HG03575 (cell line): ENCODE measurements around the gene LRRC18.

Source experiments
- ATAC-seq: cut with Tn5 transposase; IDR thresholded peaks from one replicate; pipeline ENCODE4 v1.9.1; 2021; ENCODE audit not compliant: unreplicated experiment, insufficient number of reproducible peaks, low FRiP score; ENCODE audit errors: extremely low read depth

Gene LRRC18

GRCh38 chr10:48939790-48940325, at the start of gene LRRC18:
LRRC18 (minus strand) TSS chr10:48939840; CDS start chr10:48914155, 25,685 bp downstream.
- no peak for ATAC-seq

DNA sequence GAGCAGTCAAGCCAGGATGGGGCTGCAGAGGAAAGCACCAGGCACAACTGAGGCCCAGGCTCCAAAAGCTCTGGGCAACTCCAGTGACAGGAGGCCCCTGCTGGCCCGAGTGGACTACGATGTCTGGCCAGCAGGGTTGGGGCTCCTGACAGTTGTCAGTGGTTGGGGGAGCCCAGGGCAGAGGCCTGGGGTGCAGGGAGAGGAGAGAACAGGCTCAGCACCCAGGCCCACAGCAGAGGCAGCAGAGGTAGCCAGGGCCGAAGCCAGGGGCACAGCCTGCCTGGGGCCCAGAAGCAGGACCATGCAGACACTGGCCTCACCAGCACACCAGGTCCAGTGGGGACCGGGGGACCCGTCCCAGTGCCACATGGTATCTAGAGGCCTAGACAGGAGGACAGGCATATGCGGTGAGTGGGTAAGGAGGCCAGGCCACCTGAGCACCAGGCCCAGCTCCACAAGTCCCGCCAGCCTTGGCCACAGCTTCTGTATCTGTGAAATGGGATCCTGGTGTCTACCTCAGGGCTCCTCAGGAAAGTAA, 46.0 kb upstream of the LRRC18 start:
- no peak for ATAC-seq

- no peak for ATAC-seq
Observed at GRCh38 chr10:48983648-48984351, 44.2 kb upstream of the LRRC18 start.

DNA sequence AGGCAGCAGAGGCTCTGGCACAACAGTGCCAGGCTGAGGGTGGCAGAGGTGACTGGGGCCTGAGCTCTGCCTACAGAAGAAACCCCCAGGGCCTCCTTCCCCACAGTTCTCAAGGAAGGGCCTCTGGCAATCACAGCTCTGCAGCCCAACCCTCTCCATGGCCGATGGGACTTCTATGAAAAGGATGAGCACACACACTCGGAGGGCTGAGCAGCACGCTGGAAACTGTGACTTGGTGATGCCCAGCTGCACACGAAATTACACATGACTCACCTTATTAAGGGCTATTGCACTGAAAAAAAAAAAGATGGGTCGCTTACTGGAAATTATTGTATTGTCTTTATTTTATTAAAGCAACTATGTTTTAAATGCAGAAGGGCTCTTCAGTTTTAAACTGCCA, 42.9 kb upstream of the LRRC18 start:
- ATAC-seq = no peak

DNA sequence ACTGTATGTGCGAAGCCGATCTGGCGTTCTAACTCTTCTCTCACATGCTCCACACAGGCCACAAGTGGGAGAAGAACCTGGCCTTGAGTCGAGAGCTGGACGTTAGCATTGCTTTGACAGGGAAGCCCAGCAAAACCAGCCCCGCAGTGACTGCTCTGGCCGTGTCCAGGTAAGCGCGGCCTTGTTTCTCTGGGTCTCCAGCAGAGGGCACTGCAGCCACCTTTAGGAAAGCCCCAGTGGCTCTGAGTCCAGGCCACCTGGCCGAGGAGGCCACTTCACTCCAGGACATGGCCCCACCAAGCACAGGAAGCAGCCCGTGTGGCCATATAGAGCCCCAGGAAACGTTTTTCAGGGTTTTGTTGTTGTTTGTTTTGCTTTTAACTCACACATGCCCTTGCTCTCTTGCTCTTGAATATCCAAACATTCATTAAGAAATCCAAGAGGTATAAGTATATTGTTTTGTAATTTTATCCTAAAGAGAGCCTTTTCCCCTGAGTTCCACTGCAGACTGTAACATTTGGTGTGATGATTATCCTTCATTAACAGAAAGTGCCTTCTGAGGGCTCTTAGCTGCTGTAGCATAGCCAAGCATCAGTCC, 41.8 kb upstream of the LRRC18 start:
- no peak for ATAC-seq

DNA sequence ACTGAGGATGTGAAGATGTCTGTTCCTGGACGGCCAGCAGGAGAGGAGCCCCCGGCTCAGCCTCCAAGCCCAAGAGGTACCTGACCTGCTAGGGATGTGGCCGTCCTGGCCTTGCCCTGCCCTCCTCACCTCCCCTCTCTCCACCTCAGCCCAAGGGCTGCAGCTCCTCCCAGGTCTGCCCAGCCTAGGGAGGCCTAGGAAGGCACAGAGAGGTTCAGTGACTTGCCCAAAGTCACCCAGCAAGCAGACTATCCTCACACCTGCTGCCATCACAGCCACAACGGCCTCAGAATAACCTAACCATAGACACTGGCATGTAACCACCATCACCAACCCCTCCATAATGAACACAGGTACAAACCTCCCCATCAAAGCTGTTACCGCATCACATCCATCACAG, 38.7 kb upstream of the LRRC18 start:
- ATAC-seq = no peak

GRCh38 chr10:48976196-48976595, 36.6 kb upstream of the LRRC18 start:
- no peak for ATAC-seq

GRCh38 chr10:48974510-48975156, 35.0 kb upstream of the LRRC18 start:
- no peak for ATAC-seq

- ATAC-seq = no peak
Observed at GRCh38 chr10:48973065-48973464, 33.4 kb upstream of the LRRC18 start.

DNA sequence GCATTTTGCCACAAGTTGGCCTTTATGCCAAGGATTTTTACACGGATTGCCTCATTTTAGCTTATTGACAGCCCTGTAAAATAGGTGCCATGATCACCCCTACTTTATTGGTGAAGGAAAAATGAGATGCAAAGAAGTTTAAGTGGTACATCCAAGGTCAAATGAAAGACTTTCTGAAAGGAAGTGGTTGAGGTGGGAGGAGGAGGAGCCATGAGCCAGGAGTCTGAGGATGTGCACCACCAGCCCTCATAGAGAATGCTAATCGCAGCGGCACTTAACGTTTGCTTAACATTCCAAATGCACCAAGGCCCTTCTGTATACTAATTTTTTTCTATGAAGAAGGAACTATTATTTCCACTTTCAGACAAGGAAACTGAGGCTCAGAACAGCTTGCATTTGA, 31.0 kb upstream of the LRRC18 start:
- no peak for ATAC-seq

DNA sequence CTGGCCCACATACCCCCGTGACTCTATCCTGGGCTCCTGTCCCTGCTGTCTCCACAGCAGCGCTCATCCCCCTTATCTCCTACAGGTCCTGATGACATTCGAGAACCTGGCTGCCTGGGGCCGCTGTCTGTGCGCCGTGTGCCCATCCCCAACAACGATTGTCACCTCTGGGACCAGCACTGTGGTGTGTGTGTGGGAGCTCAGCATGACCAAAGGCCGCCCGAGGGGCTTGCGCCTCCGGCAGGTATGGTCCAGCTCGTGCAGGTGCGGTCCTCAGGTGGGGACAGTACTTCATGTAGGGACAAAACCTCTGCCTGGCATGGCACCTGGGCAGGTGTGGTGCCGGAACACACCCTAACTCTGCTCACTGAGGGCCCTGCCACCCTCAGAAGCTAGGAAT, 30.4 kb upstream of the LRRC18 start:
- no peak for ATAC-seq

GRCh38 chr10:48968036-48968435, 28.4 kb upstream of the LRRC18 start:
- ATAC-seq = no peak

GRCh38 chr10:48965460-48965859, 25.8 kb upstream of the LRRC18 start:
- ATAC-seq = no peak

GRCh38 chr10:48964038-48964437, 24.4 kb upstream of the LRRC18 start:
- ATAC-seq = no peak

DNA sequence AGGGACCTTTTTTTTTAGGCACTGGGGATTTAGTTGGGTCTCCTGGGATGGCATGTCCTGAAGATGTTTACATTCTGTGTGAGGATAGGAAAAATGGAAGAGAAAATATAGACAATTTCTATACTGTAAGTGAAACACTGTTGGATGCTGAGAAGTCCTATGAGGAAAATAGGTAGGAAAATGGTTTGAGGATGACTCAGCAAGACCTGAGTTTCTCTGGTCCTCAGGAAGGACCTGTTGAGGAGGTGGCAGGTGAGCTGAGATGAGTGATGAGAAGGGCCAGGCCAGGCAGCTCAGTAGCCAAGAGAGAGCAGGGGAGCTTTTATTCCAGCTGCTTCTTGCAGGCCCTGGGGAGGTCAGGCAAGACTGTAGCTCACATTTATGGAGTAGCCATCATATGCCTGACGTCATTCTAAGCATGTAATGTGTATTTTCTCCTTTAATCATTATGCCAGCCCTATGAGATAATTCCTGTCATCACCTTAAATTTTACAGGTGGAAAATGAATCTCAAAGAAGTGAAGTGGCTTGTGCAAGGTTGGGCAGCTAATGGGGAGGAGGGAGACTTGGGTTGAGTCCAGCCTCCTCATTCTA, 19.1 kb upstream of the LRRC18 start:
- no peak for ATAC-seq

DNA sequence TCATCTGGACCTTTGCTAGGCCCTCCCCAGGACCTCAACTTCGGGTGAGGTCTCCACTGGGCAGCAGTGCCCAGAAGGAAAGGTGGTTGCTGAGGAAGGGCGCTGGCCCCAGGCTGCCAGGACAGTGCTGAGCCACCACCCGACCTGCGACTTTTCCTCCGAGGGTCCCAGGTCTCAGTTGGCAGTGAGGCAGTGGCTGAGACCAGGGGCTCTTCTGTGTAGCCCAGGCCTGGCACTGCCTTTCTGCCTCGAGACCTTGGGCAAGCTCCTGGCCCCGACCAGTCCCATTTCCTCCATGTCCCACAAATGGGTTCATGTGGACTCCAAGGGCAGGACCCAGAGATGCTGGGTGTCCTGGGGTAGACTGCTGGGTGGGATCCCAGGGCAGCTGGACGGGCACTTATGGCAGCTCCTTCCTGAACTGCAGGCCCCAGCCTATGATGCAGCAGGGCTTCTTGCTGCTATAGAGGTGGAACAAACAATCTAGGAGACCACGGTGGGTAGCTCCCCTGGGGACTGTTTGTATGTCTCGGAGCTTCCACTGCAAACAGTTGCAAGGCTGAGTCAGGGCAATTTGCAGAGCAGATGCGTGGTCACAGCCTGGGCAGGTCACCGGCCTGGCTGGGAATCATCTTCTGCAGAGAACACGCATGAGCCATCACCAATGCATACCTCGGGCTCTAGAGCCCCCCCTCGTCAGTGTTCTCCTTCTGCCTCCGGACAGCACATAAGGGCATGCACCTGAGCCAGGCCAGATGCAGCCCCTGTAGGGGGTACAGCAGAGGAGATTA, 17.9 kb upstream of the LRRC18 start:
- no peak for ATAC-seq

DNA sequence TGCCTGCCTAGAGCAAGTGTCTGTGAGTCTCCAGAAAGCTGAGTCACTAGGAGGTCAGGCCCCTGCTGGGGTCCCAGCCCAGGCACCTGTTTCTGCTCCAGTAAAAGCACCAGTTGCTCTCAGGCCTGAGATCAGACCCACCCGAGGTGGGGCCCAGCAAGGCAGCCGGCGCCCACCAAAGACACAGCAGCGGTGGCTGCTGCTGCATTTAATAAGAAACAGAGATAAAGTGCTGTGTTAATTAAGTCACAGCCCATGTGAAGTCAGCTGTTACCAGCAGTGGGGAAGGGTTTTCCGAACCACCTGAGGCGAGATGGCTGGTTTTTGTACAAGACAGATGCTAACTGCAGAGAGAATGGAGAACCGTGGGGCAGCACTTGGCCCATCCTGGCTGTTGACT, 12.1 kb upstream of the LRRC18 start:
- ATAC-seq = no peak

GRCh38 chr10:48948470-48949037, 8.9 kb upstream of the LRRC18 start:
- no peak for ATAC-seq
